ENCODE data around the gene NUAK2.

DNA sequence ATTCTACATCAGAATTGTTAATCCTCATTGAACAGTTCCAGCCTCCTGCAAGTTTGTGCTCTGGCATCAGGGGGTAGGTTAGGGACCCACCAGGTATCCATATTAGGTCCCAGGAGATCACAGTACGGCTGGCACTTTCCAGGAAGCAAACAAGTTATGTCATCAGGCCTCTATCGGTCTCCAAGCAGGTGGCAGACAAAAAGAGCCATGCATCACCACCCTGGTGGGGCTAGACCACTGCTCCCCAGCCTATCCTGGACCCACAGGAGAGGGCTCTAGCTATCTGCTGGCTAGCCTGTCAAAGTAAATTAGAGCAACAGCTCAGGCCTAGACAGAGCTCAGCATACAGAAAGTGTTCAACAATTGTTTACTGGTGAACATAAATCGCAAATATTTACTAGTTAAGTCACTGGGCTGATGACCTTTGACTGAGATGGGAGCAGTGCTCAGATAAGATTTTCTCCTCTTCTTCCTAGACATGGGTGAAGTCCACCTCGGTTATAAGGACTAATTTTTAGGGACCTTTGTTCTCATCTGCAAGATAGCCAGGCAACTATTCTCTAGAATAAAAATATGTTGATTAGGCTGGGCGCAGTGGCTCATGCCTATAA, 6.4 kb downstream of the NUAK2 start:
- TF ChIP-seq, protein P1, sequence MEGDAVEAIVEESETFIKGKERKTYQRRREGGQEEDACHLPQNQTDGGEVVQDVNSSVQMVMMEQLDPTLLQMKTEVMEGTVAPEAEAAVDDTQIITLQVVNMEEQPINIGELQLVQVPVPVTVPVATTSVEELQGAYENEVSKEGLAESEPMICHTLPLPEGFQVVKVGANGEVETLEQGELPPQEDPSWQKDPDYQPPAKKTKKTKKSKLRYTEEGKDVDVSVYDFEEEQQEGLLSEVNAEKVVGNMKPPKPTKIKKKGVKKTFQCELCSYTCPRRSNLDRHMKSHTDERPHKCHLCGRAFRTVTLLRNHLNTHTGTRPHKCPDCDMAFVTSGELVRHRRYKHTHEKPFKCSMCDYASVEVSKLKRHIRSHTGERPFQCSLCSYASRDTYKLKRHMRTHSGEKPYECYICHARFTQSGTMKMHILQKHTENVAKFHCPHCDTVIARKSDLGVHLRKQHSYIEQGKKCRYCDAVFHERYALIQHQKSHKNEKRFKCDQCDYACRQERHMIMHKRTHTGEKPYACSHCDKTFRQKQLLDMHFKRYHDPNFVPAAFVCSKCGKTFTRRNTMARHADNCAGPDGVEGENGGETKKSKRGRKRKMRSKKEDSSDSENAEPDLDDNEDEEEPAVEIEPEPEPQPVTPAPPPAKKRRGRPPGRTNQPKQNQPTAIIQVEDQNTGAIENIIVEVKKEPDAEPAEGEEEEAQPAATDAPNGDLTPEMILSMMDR (IDR thresholded peaks at IDR 0.05): no peak
- no peak for TF ChIP-seq POLR2A (IDR thresholded peaks at IDR 0.05; ENCODE audit: low read depth)

Measured in esophagus muscularis mucosa (tissue), 3 donors.